B cell (primary cell): Measurements from ENCODE around the gene AIG1. TPM values are rescaled to one million over a fixed set of nuclear protein-coding genes. Genes with fewer than 3 reads are reported as not detected.

Experiments used
- ATAC-seq: fragments of 200-7000 bp; cut with Tn5 transposase; one replicate; pipeline ENCODE4 v1.10.0; 2021; ENCODE audit warnings: low read depth, mild to moderate bottlenecking, moderate number of reproducible peaks, moderate library complexity
- CTCF ChIA-PET: fragments of 350-600 bp; sonication (Branson Sonifier 250); formaldehyde crosslinking; loops from one replicate; lab custom pipeline; 2021; ENCODE audit warnings: antibody characterized with exemption, inconsistent platforms; lab: Charles Lee
- POLR2A ChIA-PET: fragments of 350-600 bp; sonication (Branson Sonifier 250); formaldehyde crosslinking; loops from one replicate; lab custom pipeline; 2021; ENCODE audit warnings: antibody characterized with exemption; lab: Charles Lee
- DNase-seq: peaks from one replicate; pipeline ENCODE4 v3.0.0; 2013
- H2AFZ ChIP-seq: 2 replicates; pipeline ENCODE4 v1.6.1; 2012; ENCODE audit warnings: mild to moderate bottlenecking, low read depth, low read length; ENCODE audit not compliant: insufficient read depth, poor library complexity, severe bottlenecking
- H3K27ac ChIP-seq, 2 donors: 1 replicate in 1 of 2; 2 replicates in 1 of 2; pipeline ENCODE4 v1.5.1; 2012 to 2013; ENCODE audit warnings: low read length in 2 of 2, mild to moderate bottlenecking in 2 of 2, moderate library complexity in 1 of 2
- H3K27me3 ChIP-seq, 4 experiments: fragments of 200-600 bp in 1 of 4; sonication (generic) in 1 of 4; replicated peaks in 1 of 4; 1 replicate in 2 of 4; 2 replicates in 2 of 4; pipeline versions ENCODE4 v1.6.1 to v1.7.0; 2013 to 2016; ENCODE audit warnings: low read length in 3 of 4, mild to moderate bottlenecking in 2 of 4, mixed read lengths in 1 of 4, moderate library complexity in 1 of 4; ENCODE audit not compliant: insufficient read depth in 4 of 4, control insufficient read depth in 3 of 4; ENCODE audit errors: control extremely low read depth in 1 of 4
- H3K36me3 ChIP-seq, 2 experiments: replicated peaks in 1 of 2; 1 replicate in 1 of 2; 2 replicates in 1 of 2; pipeline versions ENCODE4 v1.6.1 to v1.7.1; 2013; ENCODE audit warnings: low read length in 1 of 2; ENCODE audit not compliant: insufficient read depth in 2 of 2, control insufficient read depth in 1 of 2; ENCODE audit errors: control extremely low read depth in 1 of 2, extremely low read depth in 1 of 2
- H3K4me1 ChIP-seq, 2 donors: fragments of 200-600 bp in 1 of 2; sonication (generic) in 1 of 2; 1 replicate in 1 of 2; 2 replicates in 1 of 2; pipeline versions ENCODE4 v1.5.1 to v1.6.1; 2013 to 2017; ENCODE audit warnings: low read length in 2 of 2; ENCODE audit not compliant: control insufficient read depth in 2 of 2, insufficient read depth in 2 of 2
- H3K4me2 ChIP-seq: replicated peaks from 2 replicates; pipeline ENCODE3; 2012; ENCODE audit warnings: mild to moderate bottlenecking, low read depth, low read length; ENCODE audit not compliant: poor library complexity, severe bottlenecking
- H3K4me3 ChIP-seq, 5 experiments: fragments of 200-600 bp in 1 of 5; sonication (generic) in 1 of 5; 1 replicate in 3 of 5; 2 replicates in 2 of 5; pipeline versions ENCODE4 v1.5.1 to v1.7.0; 2011 to 2016; ENCODE audit warnings: low read length in 4 of 5, mild to moderate bottlenecking in 4 of 5, low read depth in 2 of 5, control low read depth in 1 of 5, moderate library complexity in 1 of 5; ENCODE audit not compliant: insufficient read depth in 1 of 5; ENCODE audit errors: control extremely low read depth in 1 of 5, extremely low read depth in 1 of 5
- H3K79me2 ChIP-seq: fragments of 200-600 bp; sonication (generic); one replicate; pipeline ENCODE4 v1.6.0; 2016; ENCODE audit warnings: low read length; ENCODE audit not compliant: control insufficient read depth, insufficient read depth
- H3K9ac ChIP-seq: fragments of 200-600 bp; sonication (generic); 2 replicates; pipeline ENCODE4 v1.6.1; 2017; ENCODE audit warnings: mild to moderate bottlenecking, low read length, moderate library complexity
- H3K9me3 ChIP-seq, 3 donors: one replicate each; pipeline versions ENCODE4 v1.6.1 to v1.7.1; 2013; ENCODE audit warnings: low read length in 2 of 3; ENCODE audit not compliant: control insufficient read depth in 2 of 3, insufficient read depth in 1 of 3; ENCODE audit errors: control extremely low read depth in 1 of 3
- H4K20me1 ChIP-seq: 2 replicates; pipeline ENCODE4 v1.6.0; 2012; ENCODE audit warnings: mild to moderate bottlenecking, low read length; ENCODE audit not compliant: insufficient read depth, control insufficient read depth, poor library complexity, severe bottlenecking
- H3K27ac Mint-ChIP-seq: one replicate; pipeline ENCODE4 v1.8.0; 2021; ENCODE audit warnings: mixed read lengths
- H3K27me3 Mint-ChIP-seq: one replicate; pipeline ENCODE4 v1.8.0; 2021; ENCODE audit warnings: mixed read lengths
- H3K4me1 Mint-ChIP-seq: one replicate; pipeline ENCODE4 v1.8.0; 2021; ENCODE audit warnings: mixed read lengths
- H3K4me3 Mint-ChIP-seq: one replicate; pipeline ENCODE4 v1.8.0; 2021; ENCODE audit warnings: mixed read lengths
- H3K9me3 Mint-ChIP-seq: one replicate; pipeline ENCODE4 v1.8.0; 2022; ENCODE audit warnings: mixed read lengths; ENCODE audit not compliant: insufficient read depth
- EZH2 ChIP-seq: IDR thresholded peaks from 2 replicates; pipeline ENCODE4 v1.6.1; 2012; ENCODE audit warnings: borderline replicate concordance, low read depth, mild to moderate bottlenecking, moderate library complexity, low read length; ENCODE audit not compliant: insufficient read depth, poor library complexity, severe bottlenecking
- WGBS: methylation state at CpG from one replicate; pipeline ENCODE4 v1.1.5; 2013; ENCODE audit warnings: missing lambda C conversion rate; ENCODE audit not compliant: insufficient coverage; 5-methylcytosine and 5-hydroxymethylcytosine counted together
- intact Hi-C: fragments of 100-400 bp; cut with micrococcal nuclease; formaldehyde crosslinking; loops from one replicate; pipeline ENCODE4 v1.10.0; 2022
- polyA plus RNA-seq: library from polyadenylated mRNA; depleted of rRNA; stranded (reverse); fragments of >200 nt; gene quantifications from 2 replicates; pipeline ENCODE4 v1.2.3, GENCODE V29; 2012
- total RNA-seq, 2 donors: library from RNA; stranded (reverse); fragments of 120-200 nt in 1 of 2; gene quantifications; 1 replicate in 1 of 2; 2 replicates in 1 of 2; pipeline versions ENCODE4 v1.2.3 to v1.2.4, GENCODE V29; 2013 to 2022
- TF ChIP-seq, protein P1 (sequence below): fragments of 200-600 bp; IDR thresholded peaks from one replicate; pipeline ENCODE4 v1.8.0; 2022; ENCODE audit warnings: antibody characterized with exemption, mild to moderate bottlenecking

AIG1 gene
- total and polyA plus RNA-seq, 2 donors (not counting 1 experiment from before 2014, with no cell fraction given) = 7.0 to 9.0 TPM

DNA sequence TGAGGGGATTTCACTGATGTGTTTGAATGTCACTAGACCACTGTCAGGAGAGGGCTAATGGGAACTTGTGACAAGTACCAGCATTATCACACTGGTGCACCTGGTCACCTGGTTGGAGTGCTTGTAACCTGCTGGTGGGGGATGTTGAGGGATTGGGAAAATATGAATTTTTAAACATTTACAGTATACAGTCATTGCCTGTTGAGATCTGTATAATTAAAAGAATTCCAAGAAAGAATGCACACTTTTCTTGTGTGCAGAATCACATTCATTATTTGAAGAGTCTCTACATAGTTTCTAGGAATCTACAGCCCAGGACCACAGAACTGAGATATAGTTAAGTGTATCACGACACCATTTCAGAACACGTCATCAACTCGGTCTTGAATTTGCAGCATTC, 118.4 kb downstream of the AIG1 start:
- Mint-ChIP-seq H3K4me3 (no peak overlapping the region), H3K27me3 (no peaks in the 10 kb centered on the region), H3K9me3 (peaks cover 9% of the 10 kb centered on the region), H3K4me1 (no peaks in the 10 kb centered on the region), H3K27ac (no peak overlapping the region)
- ChIA-PET CTCF (no interaction called here), POLR2A (no interaction called here)
- H3K9ac ChIP-seq = no peak overlapping the region
- no peak overlapping the region for H3K4me3 ChIP-seq
- H2AFZ ChIP-seq = no peak overlapping the region
- DNase-seq (no peak), ATAC-seq (no peak)
- no peaks in the 10 kb centered on the region for H3K36me3 ChIP-seq
- H3K79me2 ChIP-seq = no peaks in the 10 kb centered on the region
- no peak overlapping the region for H3K4me2 ChIP-seq
- H3K4me1 ChIP-seq = no peaks in the 10 kb centered on the region
- peaks cover 0 to 11% (median 7%) of the 10 kb centered on the region in 3 donors for H3K9me3 ChIP-seq
- H4K20me1 ChIP-seq = no peaks in the 10 kb centered on the region
- WGBS = 100% methylated on average over 3 of the region's 3 CpGs
- H3K27ac ChIP-seq = no peak overlapping the region
- intact Hi-C loops = no loop called here
- no peak for TF ChIP-seq EZH2
- TF ChIP-seq, protein P1, sequence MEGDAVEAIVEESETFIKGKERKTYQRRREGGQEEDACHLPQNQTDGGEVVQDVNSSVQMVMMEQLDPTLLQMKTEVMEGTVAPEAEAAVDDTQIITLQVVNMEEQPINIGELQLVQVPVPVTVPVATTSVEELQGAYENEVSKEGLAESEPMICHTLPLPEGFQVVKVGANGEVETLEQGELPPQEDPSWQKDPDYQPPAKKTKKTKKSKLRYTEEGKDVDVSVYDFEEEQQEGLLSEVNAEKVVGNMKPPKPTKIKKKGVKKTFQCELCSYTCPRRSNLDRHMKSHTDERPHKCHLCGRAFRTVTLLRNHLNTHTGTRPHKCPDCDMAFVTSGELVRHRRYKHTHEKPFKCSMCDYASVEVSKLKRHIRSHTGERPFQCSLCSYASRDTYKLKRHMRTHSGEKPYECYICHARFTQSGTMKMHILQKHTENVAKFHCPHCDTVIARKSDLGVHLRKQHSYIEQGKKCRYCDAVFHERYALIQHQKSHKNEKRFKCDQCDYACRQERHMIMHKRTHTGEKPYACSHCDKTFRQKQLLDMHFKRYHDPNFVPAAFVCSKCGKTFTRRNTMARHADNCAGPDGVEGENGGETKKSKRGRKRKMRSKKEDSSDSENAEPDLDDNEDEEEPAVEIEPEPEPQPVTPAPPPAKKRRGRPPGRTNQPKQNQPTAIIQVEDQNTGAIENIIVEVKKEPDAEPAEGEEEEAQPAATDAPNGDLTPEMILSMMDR = no peak
- no peaks in the 10 kb centered on the region for H3K27me3 ChIP-seq

DNA sequence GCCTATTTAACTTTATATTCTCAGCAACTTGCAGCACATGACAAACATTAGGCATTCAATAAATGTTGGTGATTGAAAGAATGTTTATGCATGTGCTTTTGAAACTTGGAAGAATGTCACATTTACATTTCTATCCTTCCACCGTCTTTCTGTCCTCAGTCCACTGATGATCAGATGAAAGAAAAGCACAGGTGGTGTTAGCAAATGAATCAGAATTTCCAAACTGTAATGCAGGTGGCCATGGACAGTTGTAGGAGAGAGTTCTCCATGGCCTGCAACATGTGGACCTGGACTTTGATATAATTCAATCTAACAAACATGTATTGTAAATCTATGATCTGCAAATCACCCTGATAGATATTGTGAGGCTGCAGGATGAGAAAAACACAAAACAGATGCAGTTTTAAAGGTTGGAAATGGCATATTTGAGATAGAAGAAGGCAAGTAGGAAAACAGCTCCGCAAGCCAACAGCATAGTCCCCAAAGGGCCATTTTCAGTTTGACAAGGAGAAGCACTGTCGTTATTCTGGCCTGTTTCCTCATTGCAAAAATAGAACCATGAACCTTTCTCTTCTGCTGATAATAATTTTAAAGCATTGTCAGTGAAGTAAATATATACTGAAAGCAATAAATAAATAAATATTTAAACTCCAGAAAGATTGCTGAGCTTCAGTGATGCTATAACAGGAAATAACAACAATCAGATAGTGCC, 119.4 kb downstream of the AIG1 start:
- Mint-ChIP-seq H3K27me3 (no peaks in the 10 kb centered on the region), H3K9me3 (peaks cover 5% of the 10 kb centered on the region), H3K4me3 (no peak overlapping the region), H3K27ac (no peak overlapping the region), H3K4me1 (no peaks in the 10 kb centered on the region)
- no peak for TF ChIP-seq EZH2
- TF ChIP-seq, protein P1 = no peak
- DNase-seq (no peak), ATAC-seq (no peak)
- H2AFZ ChIP-seq = no peak overlapping the region
- H3K79me2 ChIP-seq = no peaks in the 10 kb centered on the region
- WGBS = 100% methylated on average over 1 of the region's 3 CpGs
- ChIA-PET POLR2A (no interaction called here), CTCF (no interaction called here)
- no peak overlapping the region for H3K27ac ChIP-seq
- H3K9me3 ChIP-seq = peaks cover 0 to 11% (median 4%) of the 10 kb centered on the region in 3 donors
- no peaks in the 10 kb centered on the region for H3K4me1 ChIP-seq
- no peaks in the 10 kb centered on the region for H3K27me3 ChIP-seq
- H4K20me1 ChIP-seq = no peaks in the 10 kb centered on the region
- H3K4me3 ChIP-seq = no peak overlapping the region
- no peak overlapping the region for H3K4me2 ChIP-seq
- intact Hi-C loops = no loop called here
- no peak overlapping the region for H3K9ac ChIP-seq
- H3K36me3 ChIP-seq = no peaks in the 10 kb centered on the region
